HG03196 (cell line): ENCODE data around the gene MRPS12.
A peak's percentile ranks its signal among the peaks of the same experiment; 100 is the strongest.
"Not testable (repeated sequence)": the region's sequence is repeated elsewhere in the genome, so short reads cannot be mapped to it uniquely, and the experiment has no call there.

ENCODE experiments used
- ATAC-seq: cut with Tn5 transposase; IDR thresholded peaks from one replicate; pipeline ENCODE4 v1.9.1; 2021; ENCODE audit not compliant: unreplicated experiment

Gene MRPS12

DNA sequence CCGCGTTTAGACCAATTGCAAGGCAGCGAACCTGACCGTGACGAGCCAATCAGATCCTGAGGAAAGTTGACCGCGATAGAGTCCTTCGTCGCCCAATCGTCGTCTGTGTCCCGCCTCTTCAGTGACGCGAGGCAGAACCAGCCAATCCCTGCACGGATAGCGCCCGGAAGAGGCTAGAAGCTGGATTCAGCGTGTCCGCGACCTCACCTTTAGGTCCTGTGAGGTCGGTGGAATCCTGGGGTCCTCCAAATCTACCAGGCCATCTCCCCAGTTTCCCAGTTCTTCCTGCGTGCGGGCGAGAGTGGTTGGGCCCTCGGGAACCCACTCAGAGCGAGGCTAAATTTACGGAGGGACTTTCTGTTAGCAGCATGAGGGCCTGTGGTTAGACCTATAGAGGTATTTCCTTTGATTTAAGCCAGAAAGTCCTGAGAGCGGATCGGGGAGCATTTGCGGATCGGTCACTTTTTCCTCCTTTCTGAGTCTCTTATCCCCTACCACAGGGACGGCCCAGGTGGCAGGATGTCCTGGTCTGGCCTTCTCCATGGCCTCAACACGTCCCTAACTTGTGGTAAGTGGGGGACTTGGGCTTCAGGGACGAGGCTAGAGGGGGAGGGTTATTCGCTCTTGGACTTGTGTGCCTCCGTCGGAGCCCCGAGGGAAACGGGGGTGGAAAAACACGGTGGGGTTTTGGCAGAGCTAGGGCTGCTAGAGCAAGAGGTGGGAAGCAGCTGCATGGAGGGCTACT lies at the start of gene MRPS12:
Gene MRPS12 (plus strand): TSS at position 169 of the 745 bp plus-strand sequence. CDS start 351 bp downstream, at position 520.
- peak; percentile 87 for ATAC-seq

GRCh38 chr19:38883286-38883685 lies 47.5 kb upstream of the MRPS12 start:
- ATAC-seq: no peak

GRCh38 chr19:38884691-38885090 lies 46.1 kb upstream of the MRPS12 start:
- ATAC-seq: not testable (repeated sequence)

GRCh38 chr19:38888876-38889275 lies 41.9 kb upstream of the MRPS12 start:
- no peak for ATAC-seq

- ATAC-seq: no peak
Measured at GRCh38 chr19:38889803-38890202, 40.9 kb upstream of the MRPS12 start.

DNA sequence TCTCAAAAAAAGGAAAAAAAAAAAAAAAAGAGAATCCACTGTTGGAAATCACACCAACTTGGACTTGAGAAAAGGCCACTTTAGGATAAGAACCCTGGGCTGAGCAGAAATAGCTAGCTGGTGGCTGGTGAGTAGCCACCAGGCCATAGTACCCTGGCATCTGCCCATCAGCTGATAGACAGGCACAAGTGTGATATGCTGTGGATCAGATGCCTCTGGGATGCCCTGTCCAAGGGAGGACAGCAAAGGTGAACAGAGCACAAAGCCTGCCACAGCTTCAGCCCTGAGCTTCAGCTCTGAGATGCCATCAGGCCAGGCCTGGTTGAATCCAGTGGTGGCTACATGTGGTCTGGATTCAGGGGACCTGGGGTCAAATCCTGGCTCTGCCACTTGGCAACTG lies 40.1 kb upstream of the MRPS12 start:
- no peak for ATAC-seq

- ATAC-seq: no peak
Measured at GRCh38 chr19:38891771-38892170, 39.0 kb upstream of the MRPS12 start.

DNA sequence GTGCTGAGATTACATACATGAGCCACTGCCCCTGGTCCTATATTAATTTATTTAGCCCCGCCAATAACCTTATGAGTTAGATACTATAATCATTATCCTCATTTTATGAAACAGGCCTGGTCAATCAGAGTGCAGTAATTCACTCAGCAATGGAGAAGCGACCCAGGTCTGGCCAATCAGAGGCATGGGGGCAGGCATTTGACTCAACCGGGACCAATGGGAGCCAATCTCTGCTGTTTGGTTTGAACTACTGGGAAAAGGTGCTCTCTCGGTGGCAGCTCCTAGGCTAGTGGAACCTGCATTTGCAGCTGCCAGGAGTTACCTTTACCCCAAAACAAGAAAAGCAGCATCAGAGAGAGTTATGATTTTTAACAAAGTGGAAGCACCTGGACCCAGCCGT lies 37.9 kb upstream of the MRPS12 start:
- no peak for ATAC-seq

GRCh38 chr19:38893341-38893771 lies 37.4 kb upstream of the MRPS12 start:
- no peak for ATAC-seq

DNA sequence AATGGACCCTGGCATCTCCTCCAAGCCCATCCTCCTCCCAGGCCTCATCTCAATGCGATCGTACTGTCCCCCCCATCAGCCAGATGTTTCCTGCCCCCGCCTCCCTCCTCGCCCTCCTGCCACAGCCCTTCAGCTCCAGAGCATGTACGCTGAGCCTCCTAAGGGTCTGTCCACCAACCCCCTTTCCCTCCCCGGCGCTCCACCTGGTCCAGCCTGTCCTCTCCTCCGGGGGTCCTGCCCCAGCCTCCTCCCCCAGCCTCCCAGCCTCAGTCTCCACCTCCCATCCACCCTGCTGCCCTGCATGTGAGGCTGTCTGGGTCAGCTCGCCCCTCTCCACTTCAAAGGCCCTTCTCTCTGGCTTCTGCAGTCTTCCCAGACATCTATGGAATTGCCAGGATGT lies 35.8 kb upstream of the MRPS12 start:
- no peak for ATAC-seq

DNA sequence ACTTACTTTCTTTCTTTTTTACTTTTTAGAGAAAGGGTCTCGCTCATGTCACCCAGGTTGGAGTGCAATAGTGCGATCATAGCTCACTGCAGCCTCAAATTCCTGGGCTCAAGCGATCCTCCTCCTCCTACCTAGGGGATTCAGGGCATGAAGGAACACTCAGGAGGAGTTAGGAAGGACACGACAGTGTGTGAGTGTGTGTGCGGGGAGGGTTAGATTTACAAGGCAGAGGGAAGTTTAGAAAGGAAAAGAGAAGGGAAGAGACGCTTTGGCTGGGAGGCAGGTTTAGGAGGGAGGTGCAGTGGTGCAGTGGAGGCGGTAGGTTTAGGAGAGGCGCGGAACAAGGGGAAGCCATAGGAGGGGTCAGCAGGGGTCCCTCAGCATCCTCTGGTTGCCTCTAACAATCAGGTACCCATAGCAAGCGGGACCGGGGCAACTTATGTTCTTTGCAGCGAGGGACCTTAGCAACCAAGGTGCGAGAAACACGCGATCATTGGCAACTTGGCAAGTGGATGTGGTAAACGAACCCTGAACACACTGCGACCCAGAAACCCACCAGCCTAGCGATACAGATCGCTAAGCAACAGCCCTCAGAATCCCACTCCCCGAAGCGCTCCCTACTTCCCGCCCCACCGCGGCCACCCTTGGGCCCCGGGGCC lies 31.8 kb upstream of the MRPS12 start:
- no peak for ATAC-seq

DNA sequence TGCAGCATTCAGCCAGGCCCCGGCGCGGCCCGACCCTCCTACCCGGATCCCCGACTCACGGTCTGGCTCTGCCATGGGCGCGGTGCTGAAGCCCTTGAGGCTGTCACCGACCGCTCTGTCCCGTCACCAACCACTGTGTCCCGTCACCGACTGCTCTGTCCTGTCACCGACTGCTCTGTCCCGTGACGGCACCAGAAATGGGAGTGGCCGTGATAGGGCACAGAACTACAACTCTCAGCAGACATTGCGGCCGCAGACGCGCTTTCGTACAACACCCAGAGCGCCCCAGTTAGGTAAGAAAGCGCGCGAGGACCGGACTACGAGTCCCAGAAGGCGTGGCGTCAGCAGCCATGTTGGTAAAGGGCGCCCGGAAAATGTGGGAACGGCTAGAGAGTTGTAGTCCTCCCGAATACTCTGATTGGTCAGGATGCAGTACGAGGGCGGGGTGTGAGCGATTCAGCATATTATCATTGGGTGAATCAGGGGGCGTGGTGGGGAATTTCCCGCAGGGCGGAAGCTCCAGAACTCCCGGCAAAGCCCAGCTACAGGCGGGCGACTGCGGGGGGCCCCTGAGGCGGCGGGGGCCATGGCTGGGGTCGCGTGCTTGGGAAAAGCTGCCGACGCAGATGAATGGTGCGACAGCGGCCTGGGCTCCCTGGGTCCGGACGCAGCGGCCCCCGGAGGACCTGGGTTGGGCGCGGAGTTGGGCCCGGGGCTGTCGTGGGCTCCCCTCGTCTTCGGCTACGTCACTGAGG lies 31.1 kb upstream of the MRPS12 start, which contains the start of the genes NFKBIB and SIRT2:
Gene NFKBIB (plus strand): TSS at position 523 of the 755 bp plus-strand sequence. CDS start 64 bp downstream, at position 587.
Gene SIRT2 (minus strand): TSS at position 172 of the 755 bp plus-strand sequence. CDS start 97 bp downstream, at position 75.
- ATAC-seq: peak; percentile 86

- ATAC-seq: no peak
Measured at GRCh38 chr19:38900202-38900629, 30.5 kb upstream of the MRPS12 start.

- no peak for ATAC-seq
Measured at GRCh38 chr19:38900743-38901190, 30.0 kb upstream of the MRPS12 start.

DNA sequence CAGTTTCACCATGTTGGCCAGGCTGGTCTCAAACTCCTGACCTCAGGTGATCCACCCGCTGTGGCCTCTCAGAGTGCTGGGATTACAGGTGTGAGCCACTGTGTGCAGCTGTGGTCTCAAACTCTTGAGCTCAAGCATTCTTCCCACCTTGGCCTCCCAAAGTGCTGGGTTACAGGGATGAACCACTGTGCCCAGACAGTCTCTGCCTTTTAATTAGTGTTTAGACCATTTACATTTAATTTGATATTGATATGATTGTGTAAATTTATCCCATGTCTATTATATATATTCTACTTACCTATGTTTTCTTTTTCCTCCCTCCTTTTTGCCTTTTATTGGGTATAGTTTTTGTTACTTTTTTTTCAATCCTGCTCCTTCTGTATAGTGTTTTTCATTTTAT lies 29.1 kb upstream of the MRPS12 start:
- ATAC-seq: no peak

- ATAC-seq: no peak
Measured at GRCh38 chr19:38904581-38905539, 25.9 kb upstream of the MRPS12 start.

DNA sequence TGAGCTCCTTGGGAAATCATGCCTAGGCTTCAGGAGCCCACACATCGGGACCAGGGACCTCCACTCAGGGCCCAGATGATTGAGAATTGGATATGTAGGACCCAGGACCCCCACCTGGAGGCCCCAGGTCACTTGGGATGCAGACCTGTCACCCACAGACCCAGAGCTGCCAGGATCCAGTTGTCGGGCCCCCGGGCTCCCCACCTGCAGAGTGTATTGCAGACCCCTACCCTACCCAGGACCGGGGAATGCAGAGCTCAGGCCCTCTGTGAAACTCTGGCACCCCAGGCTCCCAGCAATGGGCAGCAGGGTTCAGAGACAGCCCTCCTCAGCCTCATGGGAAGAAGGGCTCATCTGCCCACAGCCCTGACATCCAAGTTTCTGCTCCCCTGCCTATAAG lies 25.1 kb upstream of the MRPS12 start:
- ATAC-seq: no peak

GRCh38 chr19:38907227-38907626 lies 23.5 kb upstream of the MRPS12 start:
- ATAC-seq: no peak

GRCh38 chr19:38907670-38908069 lies 23.1 kb upstream of the MRPS12 start:
- no peak for ATAC-seq

- no peak for ATAC-seq
Measured at GRCh38 chr19:38908911-38909310, 21.8 kb upstream of the MRPS12 start.
